HuH-7.5 (cell line): ENCODE data around the gene NFKBIL1.

Source experiments
- DNase-seq: peaks from one replicate; pipeline ENCODE4 v3.0.0; 2011; ENCODE audit warnings: low spot score

The NFKBIL1 gene

GRCh38 chr6:31534521-31535040, 12.8 kb upstream of the NFKBIL1 start:
- DNase-seq = no peak

- DNase-seq = no peak
These were observed 11.7 kb upstream of the NFKBIL1 start for GRCh38 chr6:31535538-31536324.

GRCh38 chr6:31538805-31539400, 8.5 kb upstream of the NFKBIL1 start:
- no peak for DNase-seq

- DNase-seq = no peak
These were observed 6.8 kb upstream of the NFKBIL1 start for GRCh38 chr6:31540640-31541039.

GRCh38 chr6:31541059-31541657, 6.2 kb upstream of the NFKBIL1 start:
- peak; percentile 38 for DNase-seq

GRCh38 chr6:31541658-31542521, 5.5 kb upstream of the NFKBIL1 start, which contains the start of gene DDX39B:
DDX39B (minus strand) TSS chr6:31542003; CDS start chr6:31540532, 1,471 bp downstream.
- DNase-seq = peak; percentile 69

GRCh38 chr6:31543639-31544038, 3.8 kb upstream of the NFKBIL1 start:
- DNase-seq = no peak

GRCh38 chr6:31544676-31545075, 2.7 kb upstream of the NFKBIL1 start:
- DNase-seq = no peak

- DNase-seq = no peak
These were observed 2.1 kb upstream of the NFKBIL1 start for GRCh38 chr6:31545291-31545690.

- peak; percentile 46 for DNase-seq
These were observed 960 bp upstream of the NFKBIL1 start, which contains the start of gene ATP6V1G2 for GRCh38 chr6:31546339-31546957. ATP6V1G2 (minus strand) TSS chr6:31546608; CDS start chr6:31546559, 49 bp downstream.

- DNase-seq = no peak
These were observed 527 bp downstream of the NFKBIL1 start for GRCh38 chr6:31547727-31548543.

GRCh38 chr6:31548544-31548873, 1.1 kb downstream of the NFKBIL1 start:
- no peak for DNase-seq

- DNase-seq = peak; percentile 30
These were observed 4.0 kb downstream of the NFKBIL1 start for GRCh38 chr6:31551371-31551770.

GRCh38 chr6:31556307-31556706, 8.9 kb downstream of the NFKBIL1 start:
- DNase-seq = no peak

- DNase-seq = no peak
These were observed 10.3 kb downstream of the NFKBIL1 start for GRCh38 chr6:31557443-31558317.

GRCh38 chr6:31558318-31558625, 10.9 kb downstream of the NFKBIL1 start:
- DNase-seq = no peak

GRCh38 chr6:31558631-31559500, 11.5 kb downstream of the NFKBIL1 start:
- no peak for DNase-seq

GRCh38 chr6:31559606-31559957, 12.2 kb downstream of the NFKBIL1 start:
- DNase-seq = no peak
